GM23338 (cell line): ENCODE results near the gene AIFM2.

Source experiments
- EZH2 ChIP-seq: fragments of 200-600 bp; sonication (generic); IDR thresholded peaks from one replicate; pipeline ENCODE4 v1.8.0; 2017; ENCODE audit warnings: antibody characterized with exemption, mild to moderate bottlenecking, low read depth; ENCODE audit not compliant: unreplicated experiment
- EZH2phosphoT487 ChIP-seq: fragments of 200-600 bp; sonication (generic); IDR thresholded peaks from one replicate; pipeline ENCODE4 v1.8.1; 2018; ENCODE audit warnings: antibody characterized with exemption; ENCODE audit not compliant: unreplicated experiment
- JUNB ChIP-seq: IDR thresholded peaks from one replicate; pipeline ENCODE4 v1.6.1; 2016; ENCODE audit warnings: antibody characterized with exemption; ENCODE audit not compliant: unreplicated experiment
- NANOG ChIP-seq: IDR thresholded peaks from 2 replicates; pipeline ENCODE4 v1.6.1; 2016; ENCODE audit warnings: antibody characterized with exemption, borderline replicate concordance
- POLR2AphosphoS5 ChIP-seq: IDR thresholded peaks from 2 replicates; pipeline ENCODE4 v1.6.1; 2016; ENCODE audit warnings: antibody characterized with exemption, low read depth
- ZNF114 ChIP-seq: fragments of 250-450 bp; sonication (Bioruptor Pico); IDR thresholded peaks from 2 replicates; pipeline ENCODE4 v1.5.0; 2020; ENCODE audit warnings: mild to moderate bottlenecking, moderate library complexity
- TF ChIP-seq, protein P1 (sequence below), 2 experiments: fragments of 200-600 bp in 1 of 2; sonication (generic) in 1 of 2; conservative IDR thresholded peaks; 2 replicates each; pipeline versions ENCODE4 v1.5.1 to v1.6.1; 2016 to 2017; ENCODE audit warnings: antibody characterized with exemption in 2 of 2, low read depth in 2 of 2, mild to moderate bottlenecking in 2 of 2, moderate library complexity in 1 of 2
- TF ChIP-seq, protein P2 (sequence below): IDR thresholded peaks from one replicate; pipeline ENCODE4 v1.6.1; 2018; ENCODE audit warnings: antibody characterized with exemption; ENCODE audit not compliant: unreplicated experiment

DNA sequence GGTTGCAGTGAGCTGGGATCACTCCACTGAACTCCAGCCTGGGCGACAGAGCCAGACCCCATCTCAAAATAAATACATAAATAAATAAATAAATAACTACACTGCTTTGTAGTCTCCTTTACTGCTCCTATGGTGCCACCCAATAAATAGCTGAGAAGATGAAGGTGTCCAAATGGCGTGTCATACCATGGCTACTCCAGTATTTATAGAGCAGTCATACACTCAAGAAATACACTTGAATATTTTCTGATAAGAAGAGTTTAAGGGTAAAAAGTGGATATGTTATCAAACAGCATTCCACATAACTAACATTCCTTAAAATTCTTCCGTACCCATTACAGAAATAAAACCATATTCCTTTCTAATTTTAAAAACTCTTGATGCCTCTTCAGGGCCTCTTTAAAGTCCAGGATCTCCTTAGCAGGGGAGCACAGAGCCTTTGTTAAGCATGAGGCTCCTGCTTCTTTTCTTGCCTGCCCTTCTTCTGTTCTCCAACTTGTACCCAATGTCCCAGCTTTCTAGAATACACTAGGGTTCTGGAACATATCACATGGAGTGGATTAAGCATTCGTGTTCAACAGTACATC is 45.6 kb upstream of the AIFM2 start:
- TF ChIP-seq ZNF114 (no peak), EZH2phosphoT487 (no peak), EZH2 (no peak), POLR2AphosphoS5 (no peak), JUNB (no peak), NANOG (no peak)
- TF ChIP-seq, protein P1, sequence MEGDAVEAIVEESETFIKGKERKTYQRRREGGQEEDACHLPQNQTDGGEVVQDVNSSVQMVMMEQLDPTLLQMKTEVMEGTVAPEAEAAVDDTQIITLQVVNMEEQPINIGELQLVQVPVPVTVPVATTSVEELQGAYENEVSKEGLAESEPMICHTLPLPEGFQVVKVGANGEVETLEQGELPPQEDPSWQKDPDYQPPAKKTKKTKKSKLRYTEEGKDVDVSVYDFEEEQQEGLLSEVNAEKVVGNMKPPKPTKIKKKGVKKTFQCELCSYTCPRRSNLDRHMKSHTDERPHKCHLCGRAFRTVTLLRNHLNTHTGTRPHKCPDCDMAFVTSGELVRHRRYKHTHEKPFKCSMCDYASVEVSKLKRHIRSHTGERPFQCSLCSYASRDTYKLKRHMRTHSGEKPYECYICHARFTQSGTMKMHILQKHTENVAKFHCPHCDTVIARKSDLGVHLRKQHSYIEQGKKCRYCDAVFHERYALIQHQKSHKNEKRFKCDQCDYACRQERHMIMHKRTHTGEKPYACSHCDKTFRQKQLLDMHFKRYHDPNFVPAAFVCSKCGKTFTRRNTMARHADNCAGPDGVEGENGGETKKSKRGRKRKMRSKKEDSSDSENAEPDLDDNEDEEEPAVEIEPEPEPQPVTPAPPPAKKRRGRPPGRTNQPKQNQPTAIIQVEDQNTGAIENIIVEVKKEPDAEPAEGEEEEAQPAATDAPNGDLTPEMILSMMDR (conservative IDR thresholded peaks at IDR 0.05; ENCODE audit: low read depth in 2 of 2), result no peak
- TF ChIP-seq, protein P2, sequence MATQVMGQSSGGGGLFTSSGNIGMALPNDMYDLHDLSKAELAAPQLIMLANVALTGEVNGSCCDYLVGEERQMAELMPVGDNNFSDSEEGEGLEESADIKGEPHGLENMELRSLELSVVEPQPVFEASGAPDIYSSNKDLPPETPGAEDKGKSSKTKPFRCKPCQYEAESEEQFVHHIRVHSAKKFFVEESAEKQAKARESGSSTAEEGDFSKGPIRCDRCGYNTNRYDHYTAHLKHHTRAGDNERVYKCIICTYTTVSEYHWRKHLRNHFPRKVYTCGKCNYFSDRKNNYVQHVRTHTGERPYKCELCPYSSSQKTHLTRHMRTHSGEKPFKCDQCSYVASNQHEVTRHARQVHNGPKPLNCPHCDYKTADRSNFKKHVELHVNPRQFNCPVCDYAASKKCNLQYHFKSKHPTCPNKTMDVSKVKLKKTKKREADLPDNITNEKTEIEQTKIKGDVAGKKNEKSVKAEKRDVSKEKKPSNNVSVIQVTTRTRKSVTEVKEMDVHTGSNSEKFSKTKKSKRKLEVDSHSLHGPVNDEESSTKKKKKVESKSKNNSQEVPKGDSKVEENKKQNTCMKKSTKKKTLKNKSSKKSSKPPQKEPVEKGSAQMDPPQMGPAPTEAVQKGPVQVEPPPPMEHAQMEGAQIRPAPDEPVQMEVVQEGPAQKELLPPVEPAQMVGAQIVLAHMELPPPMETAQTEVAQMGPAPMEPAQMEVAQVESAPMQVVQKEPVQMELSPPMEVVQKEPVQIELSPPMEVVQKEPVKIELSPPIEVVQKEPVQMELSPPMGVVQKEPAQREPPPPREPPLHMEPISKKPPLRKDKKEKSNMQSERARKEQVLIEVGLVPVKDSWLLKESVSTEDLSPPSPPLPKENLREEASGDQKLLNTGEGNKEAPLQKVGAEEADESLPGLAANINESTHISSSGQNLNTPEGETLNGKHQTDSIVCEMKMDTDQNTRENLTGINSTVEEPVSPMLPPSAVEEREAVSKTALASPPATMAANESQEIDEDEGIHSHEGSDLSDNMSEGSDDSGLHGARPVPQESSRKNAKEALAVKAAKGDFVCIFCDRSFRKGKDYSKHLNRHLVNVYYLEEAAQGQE, result no peak
